ENCODE measurements around the gene GPR17. TPM values are rescaled to one million over a fixed set of nuclear protein-coding genes. Genes with fewer than 3 reads are reported as not detected.

GPR17 gene
- polyA plus RNA-seq, 6 donors from 2014 or later = not detected

- peak overlapping the region in 6 of 8 donors; percentile 8 to 96 (median 78) for H3K4me3 Mint-ChIP-seq
- DNase-seq = no peak
- peaks cover 0 to 4% (median 2%) of the 10 kb centered on the region in 7 donors for H3K9me3 Mint-ChIP-seq
- peaks cover 0 to 17% of the 10 kb centered on the region in 2 donors for H3K36me3 Mint-ChIP-seq
- H3K4me1 Mint-ChIP-seq = peaks cover 21 to 80% (median 73%) of the 10 kb centered on the region in 3 donors
- ATAC-seq (ENCODE audit: low read depth in 2 of 2) = peak; percentile 13 to 24
- H3K27me3 Mint-ChIP-seq = no peaks in the 10 kb centered on the region
- peak overlapping the region in 3 of 6 donors; percentile 70 to 92 (median 88) for H3K27ac Mint-ChIP-seq
These were observed 25.9 kb upstream of the GPR17 start for GRCh38 chr2:127619877-127620705.

GRCh38 chr2:127620866-127621265 lies 25.1 kb upstream of the GPR17 start:
- H3K27ac Mint-ChIP-seq = peak overlapping the region in 3 of 6 donors; percentile 66 to 92 (median 76)
- H3K4me3 Mint-ChIP-seq = peak overlapping the region in 6 of 8 donors; percentile 15 to 96 (median 76)
- H3K36me3 Mint-ChIP-seq = peaks cover 0 to 20% of the 10 kb centered on the region in 2 donors
- peaks cover 23 to 82% (median 67%) of the 10 kb centered on the region in 3 donors for H3K4me1 Mint-ChIP-seq
- DNase-seq (no peak), ATAC-seq (ENCODE audit: low read depth in 2 of 2) (peak; percentile 87 to 89)
- H3K9me3 Mint-ChIP-seq = peaks cover 0 to 4% (median 2%) of the 10 kb centered on the region in 7 donors
- H3K27me3 Mint-ChIP-seq = no peaks in the 10 kb centered on the region

GRCh38 chr2:127621981-127622431 lies 23.9 kb upstream of the GPR17 start:
- H3K9me3 Mint-ChIP-seq = peaks cover 0 to 4% (median 2%) of the 10 kb centered on the region in 7 donors
- H3K4me3 Mint-ChIP-seq = peak overlapping the region in 4 of 8 donors; percentile 72 to 96 (median 81)
- peak overlapping the region in 1 of 6 donors; percentile 92 for H3K27ac Mint-ChIP-seq
- H3K27me3 Mint-ChIP-seq = no peaks in the 10 kb centered on the region
- peaks cover 0 to 24% of the 10 kb centered on the region in 2 donors for H3K36me3 Mint-ChIP-seq
- ATAC-seq (ENCODE audit: low read depth in 2 of 2) = no peak
- H3K4me1 Mint-ChIP-seq = peaks cover 29 to 76% (median 61%) of the 10 kb centered on the region in 3 donors
- DNase-seq = no peak

GRCh38 chr2:127622561-127623387 lies 23.2 kb upstream of the GPR17 start:
- Mint-ChIP-seq H3K27me3 (no peaks in the 10 kb centered on the region), H3K27ac (peak overlapping the region in 2 of 6 donors; percentile 90 to 92), H3K9me3 (peaks cover 0 to 4% (median 2%) of the 10 kb centered on the region in 7 donors), H3K36me3 (peaks cover 0 to 21% of the 10 kb centered on the region in 2 donors), H3K4me1 (peaks cover 29 to 78% (median 56%) of the 10 kb centered on the region in 3 donors), H3K4me3 (peak overlapping the region in 4 of 8 donors; percentile 47 to 84 (median 72))
- DNase-seq (no peak), ATAC-seq (ENCODE audit: low read depth in 2 of 2) (no peak)

- Mint-ChIP-seq H3K27me3 (no peaks in the 10 kb centered on the region), H3K27ac (peak overlapping the region in 1 of 6 donors; percentile 80), H3K9me3 (peaks cover 0 to 4% (median under 1%) of the 10 kb centered on the region in 7 donors), H3K4me3 (peak overlapping the region in 4 of 8 donors; percentile 15 to 84 (median 28)), H3K36me3 (peaks cover 0 to 16% of the 10 kb centered on the region in 2 donors), H3K4me1 (peaks cover 27 to 76% (median 57%) of the 10 kb centered on the region in 3 donors)
- DNase-seq = no peak
- ATAC-seq (ENCODE audit: low read depth in 2 of 2) = no peak
These were observed 22.3 kb upstream of the GPR17 start for GRCh38 chr2:127623388-127624319.

GRCh38 chr2:127624320-127624755 lies 21.6 kb upstream of the GPR17 start:
- DNase-seq = no peak
- peaks cover 0 to 4% (median 0%) of the 10 kb centered on the region in 7 donors for H3K9me3 Mint-ChIP-seq
- ATAC-seq (ENCODE audit: low read depth in 2 of 2) = no peak
- H3K4me3 Mint-ChIP-seq = peak overlapping the region in 3 of 8 donors; percentile 21 to 55 (median 41)
- peaks cover 31 to 78% (median 57%) of the 10 kb centered on the region in 3 donors for H3K4me1 Mint-ChIP-seq
- no peaks in the 10 kb centered on the region for H3K27me3 Mint-ChIP-seq
- peak overlapping the region in 2 of 6 donors; percentile 76 to 94 for H3K27ac Mint-ChIP-seq
- peaks cover 0 to 16% of the 10 kb centered on the region in 2 donors for H3K36me3 Mint-ChIP-seq

GRCh38 chr2:127624756-127625571 lies 21.0 kb upstream of the GPR17 start:
- Mint-ChIP-seq H3K9me3 (peaks cover 0 to 4% (median 0%) of the 10 kb centered on the region in 7 donors), H3K4me1 (peaks cover 30 to 78% (median 57%) of the 10 kb centered on the region in 3 donors), H3K4me3 (peak overlapping the region in 3 of 8 donors; percentile 21 to 55 (median 41)), H3K27me3 (no peaks in the 10 kb centered on the region), H3K27ac (peak overlapping the region in 2 of 6 donors; percentile 76 to 94), H3K36me3 (peaks cover 0 to 16% of the 10 kb centered on the region in 2 donors)
- ATAC-seq (ENCODE audit: low read depth in 2 of 2) (no peak), DNase-seq (no peak)

GRCh38 chr2:127625572-127625951 lies 20.4 kb upstream of the GPR17 start:
- Mint-ChIP-seq H3K9me3 (peaks cover 0 to 4% (median 0%) of the 10 kb centered on the region in 7 donors), H3K4me3 (peak overlapping the region in 1 of 8 donors; percentile 45), H3K36me3 (peaks cover 0 to 16% of the 10 kb centered on the region in 2 donors), H3K4me1 (peaks cover 36 to 81% (median 60%) of the 10 kb centered on the region in 3 donors), H3K27ac (peak overlapping the region in 3 of 6 donors; percentile 54 to 69 (median 59)), H3K27me3 (no peaks in the 10 kb centered on the region)
- DNase-seq (no peak), ATAC-seq (ENCODE audit: low read depth in 2 of 2) (no peak)

- no peak for ATAC-seq (ENCODE audit: low read depth in 2 of 2)
- peak overlapping the region in 2 of 6 donors; percentile 54 to 69 for H3K27ac Mint-ChIP-seq
- H3K4me1 Mint-ChIP-seq = peaks cover 37 to 87% (median 62%) of the 10 kb centered on the region in 3 donors
- peaks cover 0 to 16% of the 10 kb centered on the region in 2 donors for H3K36me3 Mint-ChIP-seq
- peak overlapping the region in 2 of 8 donors; percentile 6 to 45 for H3K4me3 Mint-ChIP-seq
- no peak for DNase-seq
- no peaks in the 10 kb centered on the region for H3K27me3 Mint-ChIP-seq
- H3K9me3 Mint-ChIP-seq = peaks cover 0 to 3% (median 0%) of the 10 kb centered on the region in 7 donors
These were observed 19.8 kb upstream of the GPR17 start for GRCh38 chr2:127626175-127626574.

- H3K4me1 Mint-ChIP-seq = peaks cover 33 to 81% (median 55%) of the 10 kb centered on the region in 3 donors
- peaks cover 0 to 16% of the 10 kb centered on the region in 2 donors for H3K36me3 Mint-ChIP-seq
- peak overlapping the region in 2 of 6 donors; percentile 36 to 56 for H3K27ac Mint-ChIP-seq
- H3K27me3 Mint-ChIP-seq = no peaks in the 10 kb centered on the region
- no peak for ATAC-seq (ENCODE audit: low read depth in 2 of 2)
- no peak for DNase-seq
- H3K4me3 Mint-ChIP-seq = peak overlapping the region in 2 of 8 donors; percentile 29 to 45
- H3K9me3 Mint-ChIP-seq = no peaks in the 10 kb centered on the region
These were observed 18.8 kb upstream of the GPR17 start for GRCh38 chr2:127626917-127627739.

Measured in naive B cell (primary cell).